ENCODE data around the gene OGG1.

DNA sequence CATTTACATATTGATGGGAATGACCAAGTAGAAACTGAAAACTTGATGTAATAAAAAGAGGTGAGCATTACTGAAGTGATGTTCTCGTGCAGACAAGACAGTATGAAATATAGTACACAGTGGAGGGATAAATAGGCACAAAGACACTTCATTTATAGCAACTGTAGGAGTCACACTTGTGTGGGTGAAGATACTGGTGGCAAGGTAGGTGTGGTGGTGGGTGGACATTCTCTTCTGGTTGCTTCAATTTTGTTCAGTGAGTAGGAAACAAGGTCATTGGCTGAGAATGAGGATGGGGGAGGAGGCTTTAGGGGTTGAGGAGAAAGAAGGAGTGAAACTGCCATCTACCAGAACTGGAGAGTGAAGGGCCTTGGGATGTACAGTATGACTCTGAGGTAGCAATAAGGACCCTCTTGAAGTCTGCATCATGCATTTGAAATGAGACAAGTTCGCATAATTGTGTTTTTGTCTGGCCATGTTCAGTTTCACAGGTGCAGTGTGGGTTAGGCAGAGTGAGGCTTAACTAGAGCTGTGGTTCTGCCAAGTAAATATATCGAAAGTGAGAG lies 39.5 kb upstream of the OGG1 start:
- TF ChIP-seq PPARA (CRISPR knock-in tag; IDR thresholded peaks at IDR 0.05; ENCODE audit: borderline replicate concordance) (no peak), GLIS3 (CRISPR knock-in tag; IDR thresholded peaks at IDR 0.05) (no peak), BACH2 (CRISPR knock-in tag; IDR thresholded peaks at IDR 0.05; ENCODE audit: borderline replicate concordance) (no peak), RARB (CRISPR knock-in tag; IDR thresholded peaks at IDR 0.05) (no peak), ZNF70 (CRISPR knock-in tag; IDR thresholded peaks at IDR 0.05) (no peak), ZFP30 (CRISPR knock-in tag; IDR thresholded peaks at IDR 0.05) (no peak), ESRRG (CRISPR knock-in tag; IDR thresholded peaks at IDR 0.05) (no peak)
- TF ChIP-seq, protein P1, sequence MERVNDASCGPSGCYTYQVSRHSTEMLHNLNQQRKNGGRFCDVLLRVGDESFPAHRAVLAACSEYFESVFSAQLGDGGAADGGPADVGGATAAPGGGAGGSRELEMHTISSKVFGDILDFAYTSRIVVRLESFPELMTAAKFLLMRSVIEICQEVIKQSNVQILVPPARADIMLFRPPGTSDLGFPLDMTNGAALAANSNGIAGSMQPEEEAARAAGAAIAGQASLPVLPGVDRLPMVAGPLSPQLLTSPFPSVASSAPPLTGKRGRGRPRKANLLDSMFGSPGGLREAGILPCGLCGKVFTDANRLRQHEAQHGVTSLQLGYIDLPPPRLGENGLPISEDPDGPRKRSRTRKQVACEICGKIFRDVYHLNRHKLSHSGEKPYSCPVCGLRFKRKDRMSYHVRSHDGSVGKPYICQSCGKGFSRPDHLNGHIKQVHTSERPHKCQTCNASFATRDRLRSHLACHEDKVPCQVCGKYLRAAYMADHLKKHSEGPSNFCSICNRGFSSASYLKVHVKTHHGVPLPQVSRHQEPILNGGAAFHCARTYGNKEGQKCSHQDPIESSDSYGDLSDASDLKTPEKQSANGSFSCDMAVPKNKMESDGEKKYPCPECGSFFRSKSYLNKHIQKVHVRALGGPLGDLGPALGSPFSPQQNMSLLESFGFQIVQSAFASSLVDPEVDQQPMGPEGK (CRISPR knock-in tag; IDR thresholded peaks at IDR 0.05; ENCODE audit: borderline replicate concordance), result no peak
- TF ChIP-seq, protein P2, sequence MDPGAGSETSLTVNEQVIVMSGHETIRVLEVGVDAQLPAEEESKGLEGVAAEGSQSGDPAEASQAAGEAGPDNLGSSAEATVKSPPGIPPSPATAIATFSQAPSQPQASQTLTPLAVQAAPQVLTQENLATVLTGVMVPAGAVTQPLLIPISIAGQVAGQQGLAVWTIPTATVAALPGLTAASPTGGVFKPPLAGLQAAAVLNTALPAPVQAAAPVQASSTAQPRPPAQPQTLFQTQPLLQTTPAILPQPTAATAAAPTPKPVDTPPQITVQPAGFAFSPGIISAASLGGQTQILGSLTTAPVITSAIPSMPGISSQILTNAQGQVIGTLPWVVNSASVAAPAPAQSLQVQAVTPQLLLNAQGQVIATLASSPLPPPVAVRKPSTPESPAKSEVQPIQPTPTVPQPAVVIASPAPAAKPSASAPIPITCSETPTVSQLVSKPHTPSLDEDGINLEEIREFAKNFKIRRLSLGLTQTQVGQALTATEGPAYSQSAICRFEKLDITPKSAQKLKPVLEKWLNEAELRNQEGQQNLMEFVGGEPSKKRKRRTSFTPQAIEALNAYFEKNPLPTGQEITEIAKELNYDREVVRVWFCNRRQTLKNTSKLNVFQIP (CRISPR knock-in tag; IDR thresholded peaks at IDR 0.05; ENCODE audit: borderline replicate concordance, low read depth), result no peak
- TF ChIP-seq, protein P3, sequence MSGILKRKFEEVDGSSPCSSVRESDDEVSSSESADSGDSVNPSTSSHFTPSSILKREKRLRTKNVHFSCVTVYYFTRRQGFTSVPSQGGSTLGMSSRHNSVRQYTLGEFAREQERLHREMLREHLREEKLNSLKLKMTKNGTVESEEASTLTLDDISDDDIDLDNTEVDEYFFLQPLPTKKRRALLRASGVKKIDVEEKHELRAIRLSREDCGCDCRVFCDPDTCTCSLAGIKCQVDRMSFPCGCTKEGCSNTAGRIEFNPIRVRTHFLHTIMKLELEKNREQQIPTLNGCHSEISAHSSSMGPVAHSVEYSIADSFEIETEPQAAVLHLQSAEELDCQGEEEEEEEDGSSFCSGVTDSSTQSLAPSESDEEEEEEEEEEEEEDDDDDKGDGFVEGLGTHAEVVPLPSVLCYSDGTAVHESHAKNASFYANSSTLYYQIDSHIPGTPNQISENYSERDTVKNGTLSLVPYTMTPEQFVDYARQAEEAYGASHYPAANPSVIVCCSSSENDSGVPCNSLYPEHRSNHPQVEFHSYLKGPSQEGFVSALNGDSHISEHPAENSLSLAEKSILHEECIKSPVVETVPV (CRISPR knock-in tag; IDR thresholded peaks at IDR 0.05), result no peak
